ENCODE data around the gene SLCO4A1. TPM values are rescaled to one million over a fixed set of nuclear protein-coding genes. Genes with fewer than 3 reads are reported as not detected.
A peak's percentile ranks its signal among the peaks of the same experiment; 100 is the strongest.

Gene SLCO4A1
- total and polyA plus RNA-seq, 8 donors: 0.58 to 44.3 (median 11.9) TPM

DNA sequence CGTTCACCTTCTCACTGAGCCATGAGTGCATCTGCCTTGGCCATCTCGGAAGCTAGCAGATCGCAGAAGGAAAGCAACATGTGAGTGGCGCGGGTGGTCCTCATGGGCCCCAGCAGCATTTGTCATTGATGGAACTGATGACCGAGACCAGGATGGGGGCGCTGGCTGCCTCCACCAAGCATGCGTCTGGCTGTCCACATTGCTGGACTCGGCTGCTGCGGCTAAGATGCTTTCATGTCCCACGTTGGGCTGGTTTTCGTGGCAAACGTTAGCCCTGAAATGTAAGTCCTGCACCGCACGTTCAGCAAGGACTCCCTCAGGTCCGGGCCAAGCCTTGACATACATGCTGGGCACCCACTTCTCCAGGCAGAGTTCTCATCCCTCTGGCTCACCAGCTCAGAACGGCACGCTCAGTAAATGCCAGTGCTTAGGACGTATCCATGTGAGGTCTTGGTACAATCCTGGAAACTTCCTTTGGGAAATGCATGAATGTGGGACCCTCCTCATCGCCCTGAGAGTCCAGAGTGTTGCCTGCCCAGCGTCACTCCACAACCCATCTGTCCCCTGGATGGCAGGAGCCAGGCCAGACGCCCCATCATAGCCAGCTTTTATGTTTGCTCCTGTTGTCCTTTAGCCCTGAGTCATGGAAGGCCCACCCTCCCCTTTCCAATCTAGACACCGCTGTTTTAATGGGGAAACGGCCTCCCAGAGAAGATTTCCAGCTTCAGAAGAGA, 8.4 kb downstream of the SLCO4A1 start:
- H3K9me3 ChIP-seq: no peaks in the 10 kb centered on the region
- TF ChIP-seq CTCF (IDR thresholded peaks at IDR 0.05) (no peak), POLR2AphosphoS5 (IDR thresholded peaks at IDR 0.05) (no peak)
- H3K4me3 ChIP-seq: peak overlapping the region in 2 of 4 donors; percentile 26 to 33
- peaks cover 52 to 86% (median 77%) of the 10 kb centered on the region in 4 donors for H3K4me1 ChIP-seq
- no peaks in the 10 kb centered on the region for H3K27me3 ChIP-seq
- WGBS, 5 donors: 86 to 92% (median 88%) methylated on average over 23 to 24 of the region's 24 CpGs
- intact Hi-C loops (cut with DNase I; ENCODE audit: low total_unique reads): no loop called here
- peak overlapping the region; percentile 89 to 99 (median 94) for H3K27ac ChIP-seq
- DNase-seq: no peak
- peaks cover 0 to 13% (median 2%) of the 10 kb centered on the region in 4 donors for H3K36me3 ChIP-seq

DNA sequence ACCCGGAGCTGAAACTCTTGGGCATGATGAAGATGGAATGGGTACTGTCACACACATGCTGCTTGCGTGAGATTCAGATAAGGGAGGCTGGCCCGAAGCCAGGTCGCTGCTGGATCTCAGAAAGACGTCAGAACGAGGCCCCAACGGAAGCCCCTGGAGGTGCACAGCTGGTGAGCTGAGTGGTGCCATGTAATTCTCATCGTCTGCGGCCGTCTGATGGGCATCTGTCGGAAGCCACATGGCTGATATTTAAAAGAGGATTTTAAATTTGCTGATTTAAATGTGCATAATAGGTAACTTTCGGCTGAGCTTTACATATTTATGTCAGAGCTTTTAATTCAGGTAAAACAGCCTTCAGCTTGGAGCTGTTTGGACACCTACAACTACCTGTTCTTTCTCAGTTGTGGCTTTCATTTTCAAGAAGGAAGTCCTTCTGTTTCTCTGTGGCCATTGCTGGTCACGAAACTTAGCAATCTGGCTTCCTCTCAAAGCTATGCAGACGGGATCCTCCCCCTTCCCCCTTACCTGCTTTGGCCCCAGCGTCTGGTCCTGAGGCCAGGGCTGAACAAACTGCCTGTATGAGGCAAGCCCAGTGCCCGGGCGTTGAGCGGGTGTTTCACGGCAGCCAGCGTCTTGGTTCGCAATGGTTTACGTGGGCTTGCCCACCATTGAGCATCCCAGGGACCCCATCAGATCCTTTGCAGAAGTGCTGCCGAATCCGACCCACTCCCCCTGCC, 9.2 kb downstream of the SLCO4A1 start:
- H3K27ac ChIP-seq: peak overlapping the region; percentile 89 to 99 (median 94)
- peak overlapping the region in 2 of 4 donors; percentile 26 to 33 for H3K4me3 ChIP-seq
- intact Hi-C loops (cut with DNase I; ENCODE audit: low total_unique reads): no loop called here
- no peaks in the 10 kb centered on the region for H3K27me3 ChIP-seq
- peak; percentile 85 to 88 for DNase-seq
- peaks cover 45 to 78% (median 69%) of the 10 kb centered on the region in 4 donors for H3K4me1 ChIP-seq
- no peaks in the 10 kb centered on the region for H3K9me3 ChIP-seq
- WGBS, 5 donors: 22 to 38% (median 36%) methylated on average over 21 to 24 of the region's 24 CpGs
- TF ChIP-seq POLR2A (IDR thresholded peaks at IDR 0.05) (no peak), POLR2AphosphoS5 (IDR thresholded peaks at IDR 0.05) (peak in 1 of 3 donors; percentile 7), CTCF (IDR thresholded peaks at IDR 0.05) (no peak), EP300 (IDR thresholded peaks at IDR 0.05) (no peak)
- peaks cover 0 to 14% (median 5%) of the 10 kb centered on the region in 4 donors for H3K36me3 ChIP-seq

- Histone ChIP-seq H3K27me3 (no peaks in the 10 kb centered on the region), H3K36me3 (peaks cover 0 to 22% (median 12%) of the 10 kb centered on the region in 4 donors), H3K4me3 (peak overlapping the region; percentile 10 to 34 (median 30)), H3K4me1 (peaks cover 44 to 70% (median 61%) of the 10 kb centered on the region in 4 donors), H3K9me3 (no peaks in the 10 kb centered on the region), H3K27ac (peak overlapping the region; percentile 89 to 99 (median 94))
- TF ChIP-seq EP300 (IDR thresholded peaks at IDR 0.05): peak; percentile 89
- TF ChIP-seq CTCF (IDR thresholded peaks at IDR 0.05): no peak
- TF ChIP-seq POLR2A (IDR thresholded peaks at IDR 0.05): peak in 2 of 4 donors; percentile 14 to 79
- peak; percentile 95 to 99 (median 97) for TF ChIP-seq POLR2AphosphoS5 (IDR thresholded peaks at IDR 0.05)
- 7 to 12% (median 9%) methylated on average over 23 to 44 of the region's 44 CpGs for WGBS, 5 donors
- intact Hi-C loops (cut with DNase I; ENCODE audit: low total_unique reads): no loop called here
- peak; percentile 93 to 97 for DNase-seq
These were observed 10.0 kb downstream of the SLCO4A1 start for GRCh38 chr20:62652041-62652893.

DNA sequence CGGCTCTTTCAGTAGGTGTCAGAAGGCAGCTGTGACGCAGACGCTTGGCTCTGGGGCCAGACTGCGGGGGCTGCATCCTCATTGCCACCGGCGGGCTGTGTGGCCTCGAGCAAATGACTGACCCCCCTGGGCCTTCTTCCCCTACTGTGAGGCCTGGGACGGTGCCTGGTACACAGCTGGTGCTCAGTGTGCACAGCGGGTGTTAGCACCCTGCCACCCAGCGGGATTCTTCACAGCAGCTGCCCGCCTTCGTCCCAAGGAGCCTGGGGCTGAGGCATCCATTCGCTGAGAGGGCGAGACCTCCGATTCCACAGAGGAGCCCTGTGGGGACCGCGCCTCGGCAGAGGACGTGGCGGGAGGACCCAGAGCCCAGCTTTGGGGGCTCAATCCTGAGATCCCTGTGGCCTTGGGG, 10.6 kb downstream of the SLCO4A1 start:
- Histone ChIP-seq H3K4me3 (peak overlapping the region in 3 of 4 donors; percentile 26 to 34 (median 33)), H3K27ac (peak overlapping the region; percentile 89 to 99 (median 94)), H3K36me3 (peaks cover 0 to 29% (median 14%) of the 10 kb centered on the region in 4 donors), H3K4me1 (peaks cover 37 to 64% (median 55%) of the 10 kb centered on the region in 4 donors), H3K9me3 (no peaks in the 10 kb centered on the region), H3K27me3 (no peaks in the 10 kb centered on the region)
- intact Hi-C loops (cut with DNase I; ENCODE audit: low total_unique reads): no loop called here
- 61 to 85% (median 71%) methylated on average over 12 to 20 of the region's 20 CpGs for WGBS, 5 donors
- DNase-seq: no peak
- TF ChIP-seq EP300 (IDR thresholded peaks at IDR 0.05): no peak
- TF ChIP-seq CTCF (IDR thresholded peaks at IDR 0.05): no peak
- TF ChIP-seq POLR2A (IDR thresholded peaks at IDR 0.05): no peak
- no peak for TF ChIP-seq POLR2AphosphoS5 (IDR thresholded peaks at IDR 0.05)
